ENCODE measurements around the gene DUSP8. TPM values are rescaled to one million over a fixed set of nuclear protein-coding genes. Genes with fewer than 3 reads are reported as not detected.

DUSP8 gene
- total and polyA plus RNA-seq, 2 donors (not counting 1 experiment from before 2014, with no cell fraction given): 4.3 to 7.2 TPM

- Histone ChIP-seq H3K4me3 (ENCODE audit: control extremely low read depth in 1 of 5, extremely low read depth in 1 of 5, insufficient read depth in 1 of 5, low read depth in 2 of 5, low read length in 4 of 5) (no peak overlapping the region), H4K20me1 (ENCODE audit: control insufficient read depth, insufficient read depth, low read length, poor library complexity, severe bottlenecking) (no peaks in the 10 kb centered on the region), H3K36me3 (replicated peaks in 1 of 2; ENCODE audit: control extremely low read depth in 1 of 2, control insufficient read depth in 1 of 2, extremely low read depth in 1 of 2, insufficient read depth in 2 of 2, low read length in 1 of 2) (no peaks in the 10 kb centered on the region), H2AFZ (ENCODE audit: insufficient read depth, low read depth, low read length, poor library complexity, severe bottlenecking) (no peak overlapping the region), H3K4me2 (replicated peaks; ENCODE audit: low read depth, low read length, poor library complexity, severe bottlenecking) (no peak overlapping the region), H3K9ac (ENCODE audit: low read length) (no peak overlapping the region), H3K27ac (ENCODE audit: low read length in 2 of 2) (no peak overlapping the region), H3K79me2 (ENCODE audit: control insufficient read depth, insufficient read depth, low read length) (no peaks in the 10 kb centered on the region), H3K27me3 (replicated peaks in 1 of 4; ENCODE audit: control extremely low read depth in 1 of 4, control insufficient read depth in 3 of 4, insufficient read depth in 4 of 4, low read length in 3 of 4) (no peaks in the 10 kb centered on the region), H3K9me3 (ENCODE audit: control extremely low read depth in 1 of 3, control insufficient read depth in 2 of 3, insufficient read depth in 1 of 3, low read length in 2 of 3) (no peaks in the 10 kb centered on the region), H3K4me1 (ENCODE audit: control insufficient read depth in 2 of 2, insufficient read depth in 2 of 2, low read length in 2 of 2) (no peaks in the 10 kb centered on the region)
- no peak for ATAC-seq (ENCODE audit: low read depth)
- peaks cover 5% of the 10 kb centered on the region for H3K4me1 Mint-ChIP-seq
- no peak for DNase-seq
- ChIA-PET POLR2A (no interaction called here), CTCF (no interaction called here)
- no peak overlapping the region for H3K27ac Mint-ChIP-seq
- TF ChIP-seq EZH2 (IDR thresholded peaks at IDR 0.05; ENCODE audit: borderline replicate concordance, insufficient read depth, low read depth, low read length, poor library complexity, severe bottlenecking): no peak
- no peak overlapping the region for H3K4me3 Mint-ChIP-seq
- no peaks in the 10 kb centered on the region for H3K9me3 Mint-ChIP-seq (ENCODE audit: insufficient read depth)
- peaks cover 38% of the 10 kb centered on the region for H3K27me3 Mint-ChIP-seq
- intact Hi-C loops (cut with micrococcal nuclease): no loop called here
- WGBS (ENCODE audit: insufficient coverage): 61% methylated on average over 9 of the region's 10 CpGs
Measured at GRCh38 chr11:1619449-1619848, 47.4 kb upstream of the DUSP8 start.

GRCh38 chr11:1618231-1618630 is 46.2 kb upstream of the DUSP8 start:
- Mint-ChIP-seq H3K27me3 (peaks cover 44% of the 10 kb centered on the region), H3K4me1 (peaks cover 5% of the 10 kb centered on the region), H3K27ac (no peak overlapping the region), H3K9me3 (ENCODE audit: insufficient read depth) (no peaks in the 10 kb centered on the region), H3K4me3 (no peak overlapping the region)
- Histone ChIP-seq H2AFZ (ENCODE audit: insufficient read depth, low read depth, low read length, poor library complexity, severe bottlenecking) (no peak overlapping the region), H3K79me2 (ENCODE audit: control insufficient read depth, insufficient read depth, low read length) (no peaks in the 10 kb centered on the region), H3K27me3 (replicated peaks in 1 of 4; ENCODE audit: control extremely low read depth in 1 of 4, control insufficient read depth in 3 of 4, insufficient read depth in 4 of 4, low read length in 3 of 4) (no peaks in the 10 kb centered on the region), H4K20me1 (ENCODE audit: control insufficient read depth, insufficient read depth, low read length, poor library complexity, severe bottlenecking) (no peaks in the 10 kb centered on the region), H3K4me3 (ENCODE audit: control extremely low read depth in 1 of 5, extremely low read depth in 1 of 5, insufficient read depth in 1 of 5, low read depth in 2 of 5, low read length in 4 of 5) (no peak overlapping the region), H3K36me3 (replicated peaks in 1 of 2; ENCODE audit: control extremely low read depth in 1 of 2, control insufficient read depth in 1 of 2, extremely low read depth in 1 of 2, insufficient read depth in 2 of 2, low read length in 1 of 2) (no peaks in the 10 kb centered on the region), H3K27ac (ENCODE audit: low read length in 2 of 2) (no peak overlapping the region), H3K9ac (ENCODE audit: low read length) (no peak overlapping the region), H3K4me1 (ENCODE audit: control insufficient read depth in 2 of 2, insufficient read depth in 2 of 2, low read length in 2 of 2) (no peaks in the 10 kb centered on the region), H3K9me3 (ENCODE audit: control extremely low read depth in 1 of 3, control insufficient read depth in 2 of 3, insufficient read depth in 1 of 3, low read length in 2 of 3) (no peaks in the 10 kb centered on the region), H3K4me2 (replicated peaks; ENCODE audit: low read depth, low read length, poor library complexity, severe bottlenecking) (no peak overlapping the region)
- intact Hi-C loops (cut with micrococcal nuclease): no loop called here
- TF ChIP-seq EZH2 (IDR thresholded peaks at IDR 0.05; ENCODE audit: borderline replicate concordance, insufficient read depth, low read depth, low read length, poor library complexity, severe bottlenecking) (no peak), CTCF (IDR thresholded peaks at IDR 0.05) (no peak)
- DNase-seq: no peak
- POLR2A ChIA-PET: no interaction called here
- 83% methylated on average over 5 of the region's 10 CpGs for WGBS (ENCODE audit: insufficient coverage)
- CTCF ChIA-PET: no interaction called here
- ATAC-seq (ENCODE audit: low read depth): no peak

All from B cell (primary cell).